ENCODE data around the gene CENPA. TPM values are rescaled to one million over a fixed set of nuclear protein-coding genes. Genes with fewer than 3 reads are reported as not detected.
A peak's percentile ranks its signal among the peaks of the same experiment; 100 is the strongest.

CENPA gene
- polyA plus RNA-seq, 2 of the 4 experiments (the other 2 are of a cell fraction) = 45.7 to 46.0 TPM

DNA sequence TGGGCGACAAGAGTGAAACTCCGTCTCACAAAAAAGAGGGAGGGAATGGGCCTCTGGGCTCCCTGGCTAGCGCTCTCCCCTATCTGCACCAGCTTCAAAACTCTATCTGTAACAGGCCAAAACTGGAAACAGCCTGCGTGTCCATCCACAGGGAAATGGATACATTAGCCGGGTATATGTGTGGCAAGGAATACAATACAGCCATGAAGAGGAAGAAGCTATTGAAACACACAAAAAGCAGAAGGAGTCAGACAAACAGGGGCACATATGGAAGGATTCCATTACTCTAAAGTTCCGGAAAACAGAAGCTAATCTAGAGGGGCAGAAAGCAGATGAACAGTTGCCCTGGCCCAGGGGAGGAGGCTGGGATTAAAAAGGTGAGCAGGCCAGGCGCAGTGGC lies 46.3 kb upstream of the CENPA start (continued):
- no peak for TF ChIP-seq GATA3 (IDR thresholded peaks at IDR 0.05; ENCODE audit: borderline replicate concordance)
- no peak for TF ChIP-seq ESRRA (IDR thresholded peaks at IDR 0.05; ENCODE audit: borderline replicate concordance, low read length)
- TF ChIP-seq TFCP2L1 (CRISPR knock-in tag; IDR thresholded peaks at IDR 0.05) = no peak
- no peak for TF ChIP-seq NR3C1 (IDR thresholded peaks at IDR 0.05)

DNA sequence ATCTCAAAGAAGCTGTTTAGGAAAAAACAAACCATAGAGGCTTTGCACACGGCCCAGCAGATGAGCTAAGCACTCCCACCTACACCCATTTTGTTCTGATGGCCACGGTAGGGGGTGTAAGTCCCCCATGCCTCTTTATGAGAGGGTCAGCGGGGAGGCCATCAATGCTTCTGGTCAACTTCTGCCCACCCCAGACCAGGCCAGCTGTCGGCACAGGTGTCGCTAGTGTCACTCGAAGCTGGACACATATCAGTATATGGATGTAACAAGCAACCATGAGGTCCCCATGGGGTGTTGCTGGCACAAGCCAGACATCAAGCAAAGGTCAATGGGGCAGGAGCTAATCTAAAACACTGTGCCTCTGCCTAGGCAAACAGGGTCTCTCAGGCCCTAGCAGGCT lies 45.5 kb upstream of the CENPA start:
- peaks cover 37% of the 10 kb centered on the region for H3K4me1 ChIP-seq
- no peak for FAIRE-seq
- ChIA-PET POLR2A (no interaction called here), CTCF (interaction anchor here (0.5 to 22.6 kb wide), 9 partner anchors 10 to 386 kb away, joined by 3 to 736 read pairs (median 3); no protein-coding TSS in a partner anchor)
- peak overlapping the region; percentile 7 to 94; a peak in 5 of 6 replicates for H3K27ac ChIP-seq
- TF ChIP-seq POLR2A (IDR thresholded peaks at IDR 0.05; ENCODE audit: low read length) = no peak
- no peak for TF ChIP-seq FOSL2 (IDR thresholded peaks at IDR 0.05)
- TF ChIP-seq FOSL2 (CRISPR knock-in tag; IDR thresholded peaks at IDR 0.05) = no peak
- TF ChIP-seq NFE2L2 (conservative IDR thresholded peaks at IDR 0.05; ENCODE audit: low read length) = no peak
- TF ChIP-seq TFCP2L1 (CRISPR knock-in tag; IDR thresholded peaks at IDR 0.05) = no peak
- TF ChIP-seq, protein P1, sequence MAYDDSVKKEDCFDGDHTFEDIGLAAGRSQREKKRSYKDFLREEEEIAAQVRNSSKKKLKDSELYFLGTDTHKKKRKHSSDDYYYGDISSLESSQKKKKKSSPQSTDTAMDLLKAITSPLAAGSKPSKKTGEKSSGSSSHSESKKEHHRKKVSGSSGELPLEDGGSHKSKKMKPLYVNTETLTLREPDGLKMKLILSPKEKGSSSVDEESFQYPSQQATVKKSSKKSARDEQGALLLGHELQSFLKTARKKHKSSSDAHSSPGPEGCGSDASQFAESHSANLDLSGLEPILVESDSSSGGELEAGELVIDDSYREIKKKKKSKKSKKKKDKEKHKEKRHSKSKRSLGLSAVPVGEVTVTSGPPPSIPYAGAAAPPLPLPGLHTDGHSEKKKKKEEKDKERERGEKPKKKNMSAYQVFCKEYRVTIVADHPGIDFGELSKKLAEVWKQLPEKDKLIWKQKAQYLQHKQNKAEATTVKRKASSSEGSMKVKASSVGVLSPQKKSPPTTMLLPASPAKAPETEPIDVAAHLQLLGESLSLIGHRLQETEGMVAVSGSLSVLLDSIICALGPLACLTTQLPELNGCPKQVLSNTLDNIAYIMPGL (CRISPR knock-in tag; IDR thresholded peaks at IDR 0.05; ENCODE audit: borderline replicate concordance) = no peak
- WGBS (ENCODE audit: missing lambda C conversion rate) = 80% methylated on average over 6 of the region's 6 CpGs
- no peak overlapping the region for H3K4me2 ChIP-seq
- DNase-seq (ENCODE audit: low read depth in 1 of 2, low spot score in 1 of 2) = no peak
- no peak overlapping the region for H3K4me3 ChIP-seq
- no peaks in the 10 kb centered on the region for H3K9me3 ChIP-seq
- no peak for ATAC-seq

DNA sequence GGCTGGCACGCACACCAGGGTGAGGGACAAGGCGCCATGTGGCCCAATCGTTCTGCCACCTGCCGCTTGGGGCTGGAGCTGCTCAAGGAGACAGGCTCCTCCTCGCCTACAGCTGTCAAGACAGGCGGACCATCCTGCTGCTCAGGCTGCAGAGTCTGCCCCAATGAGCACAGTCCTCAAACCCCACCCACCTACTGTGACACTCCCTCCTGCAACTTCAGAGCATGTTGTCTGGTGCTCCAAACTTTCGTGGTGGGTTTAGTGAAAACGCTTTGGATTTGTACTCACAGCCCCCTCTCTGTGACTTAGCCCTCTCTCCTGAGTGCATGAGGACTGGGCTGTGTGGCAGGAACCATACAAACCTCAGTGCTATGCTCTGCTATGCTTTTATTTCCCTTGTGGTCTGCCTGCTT lies 45.0 kb upstream of the CENPA start:
- no peak overlapping the region for H3K4me2 ChIP-seq
- H3K4me1 ChIP-seq = peaks cover 35% of the 10 kb centered on the region
- no peak overlapping the region for H3K4me3 ChIP-seq
- no peak for TF ChIP-seq CHD2 (IDR thresholded peaks at IDR 0.05; ENCODE audit: low read length, partially characterized antibody)
- TF ChIP-seq, protein P2, sequence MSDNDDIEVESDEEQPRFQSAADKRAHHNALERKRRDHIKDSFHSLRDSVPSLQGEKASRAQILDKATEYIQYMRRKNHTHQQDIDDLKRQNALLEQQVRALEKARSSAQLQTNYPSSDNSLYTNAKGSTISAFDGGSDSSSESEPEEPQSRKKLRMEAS (IDR thresholded peaks at IDR 0.05) = peak; percentile 24; the same call in 1 of the 2 replicates
- H3K9me3 ChIP-seq = no peaks in the 10 kb centered on the region
- peak overlapping the region; percentile 46 to 94; a peak in 5 of 6 replicates for H3K27ac ChIP-seq
- CTCF ChIA-PET = interaction anchor here (0.5 to 22.6 kb wide), 11 partner anchors 11 to 387 kb away, joined by 3 to 736 read pairs (median 3); no protein-coding TSS in a partner anchor
- peak in 1 of 2 experiments; percentile 72; a peak in 3 of 6 replicates for ATAC-seq
- DNase-seq (ENCODE audit: low read depth in 1 of 2, low spot score in 1 of 2) = peak in 1 of 2 experiments; percentile 55
- FAIRE-seq = no peak
- POLR2A ChIA-PET = no interaction called here
- 69% methylated on average over 8 of the region's 8 CpGs for WGBS (ENCODE audit: missing lambda C conversion rate)

DNA sequence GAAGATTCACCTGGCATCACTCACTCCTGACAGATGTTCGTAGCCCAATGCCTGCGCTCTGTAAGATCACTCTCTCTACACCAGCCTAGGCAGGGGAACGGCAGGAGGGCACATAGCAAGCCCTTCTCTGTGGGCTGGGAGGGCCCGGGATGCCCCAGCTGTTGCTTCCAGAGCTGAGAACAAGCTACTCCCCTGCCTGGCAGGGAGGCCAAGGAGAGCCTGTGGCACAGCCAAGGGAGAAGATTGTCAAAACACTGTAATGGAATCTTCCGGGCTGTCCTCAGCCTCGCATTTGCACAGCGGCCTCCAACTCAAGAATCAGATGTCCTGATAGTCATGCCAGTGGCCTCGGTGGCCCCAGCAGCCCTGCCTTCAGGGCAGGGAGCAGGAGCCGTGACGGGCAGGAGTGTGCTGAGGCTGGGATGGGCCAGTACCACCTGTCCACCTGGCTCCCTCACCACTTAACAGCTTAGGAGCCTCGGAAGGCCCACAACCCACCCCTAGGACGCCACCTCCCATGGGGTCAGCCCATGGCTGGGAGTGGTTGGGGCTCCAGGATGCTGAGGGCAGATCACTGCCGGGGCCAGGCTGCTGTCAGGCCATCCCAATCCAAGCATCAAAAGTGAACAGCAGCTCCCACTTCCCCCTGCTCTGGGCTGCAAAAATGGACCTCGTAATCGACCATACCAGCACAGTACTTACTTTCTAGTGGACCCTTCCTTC lies 43.6 kb upstream of the CENPA start:
- POLR2A ChIA-PET = no interaction called here
- CTCF ChIA-PET = interaction anchor here (1.1 to 22.6 kb wide), 7 partner anchors 13 to 223 kb away, joined by 3 to 736 read pairs (median 47); no protein-coding TSS in a partner anchor
- Histone ChIP-seq H3K4me1 (peaks cover 28% of the 10 kb centered on the region), H3K27ac (peak overlapping the region; percentile 46 to 94; a peak in 5 of 6 replicates), H3K4me2 (no peak overlapping the region), H3K4me3 (no peak overlapping the region), H3K9me3 (no peaks in the 10 kb centered on the region)
- ATAC-seq (no peak), FAIRE-seq (no peak), DNase-seq (ENCODE audit: low read depth in 1 of 2, low spot score in 1 of 2) (no peak)
- 86% methylated on average over 15 of the region's 15 CpGs for WGBS (ENCODE audit: missing lambda C conversion rate)
- TF ChIP-seq RARB (CRISPR knock-in tag; IDR thresholded peaks at IDR 0.05) (no peak), CEBPB (IDR thresholded peaks at IDR 0.05) (no peak), EHMT2 (IDR thresholded peaks at IDR 0.05; ENCODE audit: low read depth) (no peak), MAZ (IDR thresholded peaks at IDR 0.05; ENCODE audit: borderline replicate concordance, low read depth, low read length) (no peak), MAFK (IDR thresholded peaks at IDR 0.05; ENCODE audit: partially characterized antibody) (no peak), KDM1A (IDR thresholded peaks at IDR 0.05; ENCODE audit: low read depth) (no peak), FOSL2 (IDR thresholded peaks at IDR 0.05) (no peak), FOSL2 (CRISPR knock-in tag; IDR thresholded peaks at IDR 0.05) (no peak), CBX8 (IDR thresholded peaks at IDR 0.05) (no peak), NR3C1 (IDR thresholded peaks at IDR 0.05) (no peak), PHF8 (IDR thresholded peaks at IDR 0.05; ENCODE audit: borderline replicate concordance, low read depth) (no peak), ZFP36 (IDR thresholded peaks at IDR 0.05; ENCODE audit: borderline replicate concordance, partially characterized antibody) (no peak)
- TF ChIP-seq, protein P3, sequence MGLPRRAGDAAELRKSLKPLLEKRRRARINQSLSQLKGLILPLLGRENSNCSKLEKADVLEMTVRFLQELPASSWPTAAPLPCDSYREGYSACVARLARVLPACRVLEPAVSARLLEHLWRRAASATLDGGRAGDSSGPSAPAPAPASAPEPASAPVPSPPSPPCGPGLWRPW (IDR thresholded peaks at IDR 0.05) = no peak
- TF ChIP-seq, protein P4, sequence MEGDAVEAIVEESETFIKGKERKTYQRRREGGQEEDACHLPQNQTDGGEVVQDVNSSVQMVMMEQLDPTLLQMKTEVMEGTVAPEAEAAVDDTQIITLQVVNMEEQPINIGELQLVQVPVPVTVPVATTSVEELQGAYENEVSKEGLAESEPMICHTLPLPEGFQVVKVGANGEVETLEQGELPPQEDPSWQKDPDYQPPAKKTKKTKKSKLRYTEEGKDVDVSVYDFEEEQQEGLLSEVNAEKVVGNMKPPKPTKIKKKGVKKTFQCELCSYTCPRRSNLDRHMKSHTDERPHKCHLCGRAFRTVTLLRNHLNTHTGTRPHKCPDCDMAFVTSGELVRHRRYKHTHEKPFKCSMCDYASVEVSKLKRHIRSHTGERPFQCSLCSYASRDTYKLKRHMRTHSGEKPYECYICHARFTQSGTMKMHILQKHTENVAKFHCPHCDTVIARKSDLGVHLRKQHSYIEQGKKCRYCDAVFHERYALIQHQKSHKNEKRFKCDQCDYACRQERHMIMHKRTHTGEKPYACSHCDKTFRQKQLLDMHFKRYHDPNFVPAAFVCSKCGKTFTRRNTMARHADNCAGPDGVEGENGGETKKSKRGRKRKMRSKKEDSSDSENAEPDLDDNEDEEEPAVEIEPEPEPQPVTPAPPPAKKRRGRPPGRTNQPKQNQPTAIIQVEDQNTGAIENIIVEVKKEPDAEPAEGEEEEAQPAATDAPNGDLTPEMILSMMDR (IDR thresholded peaks at IDR 0.05) = no peak
- TF ChIP-seq, protein P2 (IDR thresholded peaks at IDR 0.05) = no peak
- TF ChIP-seq, protein P5, sequence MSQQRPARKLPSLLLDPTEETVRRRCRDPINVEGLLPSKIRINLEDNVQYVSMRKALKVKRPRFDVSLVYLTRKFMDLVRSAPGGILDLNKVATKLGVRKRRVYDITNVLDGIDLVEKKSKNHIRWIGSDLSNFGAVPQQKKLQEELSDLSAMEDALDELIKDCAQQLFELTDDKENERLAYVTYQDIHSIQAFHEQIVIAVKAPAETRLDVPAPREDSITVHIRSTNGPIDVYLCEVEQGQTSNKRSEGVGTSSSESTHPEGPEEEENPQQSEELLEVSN (IDR thresholded peaks at IDR 0.05; ENCODE audit: borderline replicate concordance, low read depth) = no peak
- TF ChIP-seq, protein P6, sequence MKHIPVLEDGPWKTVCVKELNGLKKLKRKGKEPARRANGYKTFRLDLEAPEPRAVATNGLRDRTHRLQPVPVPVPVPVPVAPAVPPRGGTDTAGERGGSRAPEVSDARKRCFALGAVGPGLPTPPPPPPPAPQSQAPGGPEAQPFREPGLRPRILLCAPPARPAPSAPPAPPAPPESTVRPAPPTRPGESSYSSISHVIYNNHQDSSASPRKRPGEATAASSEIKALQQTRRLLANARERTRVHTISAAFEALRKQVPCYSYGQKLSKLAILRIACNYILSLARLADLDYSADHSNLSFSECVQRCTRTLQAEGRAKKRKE (CRISPR knock-in tag; IDR thresholded peaks at IDR 0.05; ENCODE audit: low read depth) = no peak

All from A549 (cell line).